Adrenal gland (tissue), 12 donors: ENCODE measurements around the gene UBE2G1. TPM values are rescaled to one million over a fixed set of nuclear protein-coding genes. Genes with fewer than 3 reads are reported as not detected.

Experiments used
- DNase-seq, 7 donors: peaks; one replicate each; pipeline ENCODE4 v3.0.0-alpha.2; 2019 to 2020
- H3K27ac ChIP-seq, 5 donors: fragments of 200-600 bp; sonication (generic) in 4 of 5; 1 replicate in 3 of 5; 2 replicates in 2 of 5; pipeline versions ENCODE4 v1.5.1 to v1.8.0; 2016 to 2020; ENCODE audit warnings: mild to moderate bottlenecking in 1 of 5
- H3K27me3 ChIP-seq: fragments of 200-600 bp; 2 replicates; pipeline ENCODE4 v1.8.0; 2021
- H3K36me3 ChIP-seq, 2 donors: fragments of 200-600 bp; replicated peaks in 1 of 2; 1 replicate in 1 of 2; 2 replicates in 1 of 2; pipeline versions ENCODE4 v1.5.1 to v1.8.0; 2018 to 2022
- H3K4me1 ChIP-seq, 2 donors: fragments of 200-600 bp; replicated peaks in 1 of 2; 1 replicate in 1 of 2; 2 replicates in 1 of 2; pipeline versions ENCODE4 v1.5.1 to v1.8.0; 2018 to 2021
- H3K4me3 ChIP-seq, 4 donors: fragments of 200-600 bp; sonication (generic) in 3 of 4; one replicate each; pipeline ENCODE4 v1.5.1; 2016 to 2018
- H3K9me3 ChIP-seq, 3 donors: fragments of 200-600 bp; sonication (generic) in 1 of 3; replicated peaks in 1 of 3; 1 replicate in 2 of 3; 2 replicates in 1 of 3; pipeline versions ENCODE4 v1.5.1 to v1.8.0; 2016 to 2021
- POLR2A ChIP-seq, 2 donors: fragments of 450-650 bp; IDR thresholded peaks; one replicate each; pipeline ENCODE4 v1.6.1; 2017; ENCODE audit warnings: antibody characterized with exemption in 2 of 2, mild to moderate bottlenecking in 2 of 2, moderate library complexity in 1 of 2
- WGBS, 4 donors: extraction: QIAGEN DNeasy Blood & Tissue Kit in 2 of 4; methylation state at CpG; one replicate each; pipeline versions ENCODE4 v1.1.5 to v1.1.7; 2013 to 2017; 5-methylcytosine and 5-hydroxymethylcytosine counted together
- intact Hi-C, 2 donors: fragments of 100-400 bp; cut with DNase I; formaldehyde crosslinking; loops; one replicate each; pipeline versions ENCODE4 v1.14.1 to v1.15.0; 2022 to 2023
- polyA plus RNA-seq, 3 donors: library from polyadenylated mRNA; stranded (reverse); fragments of 200-250 nt in 2 of 3; fragments of 350-450 nt in 1 of 3; fragmentation: Illumina TruSeq in 1 of 3; extraction: RNeasy Lipid Tissue Mini Kit (QIAGEN cat#74804) in 1 of 3; gene quantifications; one replicate each; pipeline ENCODE4 v1.2.3, GENCODE V29; 2013 to 2014
- total RNA-seq, 9 donors: library from RNA; depleted of rRNA in 4 of 9; stranded (reverse); fragments of >200 nt in 4 of 9; fragments of 120-200 nt in 1 of 9; fragmentation: NEBNext Ultra II Directional in 1 of 9; extraction: Animal tissue kit (Norgen Biotek cat#: 25700) in 1 of 9; gene quantifications; one replicate each; pipeline versions ENCODE4 v1.1.0 to v1.2.4, GENCODE V29; 2013 to 2023
- TF ChIP-seq, protein P1 (sequence below), 6 experiments: fragments of 450-650 bp in 4 of 6; fragments of 200-600 bp in 2 of 6; sonication (generic) in 1 of 6; IDR thresholded peaks; 1 replicate in 5 of 6; 2 replicates in 1 of 6; pipeline versions ENCODE4 v1.5.1 to v1.8.0; 2016 to 2021; ENCODE audit warnings: antibody characterized with exemption in 6 of 6, mild to moderate bottlenecking in 2 of 6, moderate library complexity in 1 of 6
- donor health status: healthy with polysubstance abuse.
- donor health status: Bipolar disorder and iron deficiency.
- donor health status: DM: yes; HTN: yes; CAD: no.
- donor health status: DM: no; HTN: no; CAD: no.
- donor health status: DM: no; HTN: no; CAD: no.
- donor health status: DM: yes; HTN: yes; CAD: no.

The UBE2G1 gene
- total and polyA plus RNA-seq, 12 donors, result 7.6 to 63.6 (median 54.7) TPM

DNA sequence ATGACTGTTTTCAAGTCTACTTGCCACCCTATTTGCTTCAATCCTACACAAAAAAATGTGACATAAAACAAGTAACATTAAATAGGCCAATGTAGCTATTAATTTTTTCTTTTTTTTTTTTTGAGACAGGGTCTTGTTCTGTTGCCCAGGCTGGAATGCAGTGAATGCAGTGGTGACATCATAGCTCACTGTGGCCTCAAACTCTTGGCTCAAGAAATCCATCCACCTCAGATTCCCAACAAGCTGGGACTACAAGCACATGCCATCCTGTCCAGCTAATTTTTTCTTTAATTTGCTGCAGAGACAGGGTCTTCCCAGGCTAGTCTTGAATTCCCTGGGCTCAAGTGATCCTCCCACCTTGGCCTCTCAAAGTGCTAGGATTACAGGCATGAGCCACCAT lies 132.1 kb downstream of the UBE2G1 start:
- TF ChIP-seq, protein P1, sequence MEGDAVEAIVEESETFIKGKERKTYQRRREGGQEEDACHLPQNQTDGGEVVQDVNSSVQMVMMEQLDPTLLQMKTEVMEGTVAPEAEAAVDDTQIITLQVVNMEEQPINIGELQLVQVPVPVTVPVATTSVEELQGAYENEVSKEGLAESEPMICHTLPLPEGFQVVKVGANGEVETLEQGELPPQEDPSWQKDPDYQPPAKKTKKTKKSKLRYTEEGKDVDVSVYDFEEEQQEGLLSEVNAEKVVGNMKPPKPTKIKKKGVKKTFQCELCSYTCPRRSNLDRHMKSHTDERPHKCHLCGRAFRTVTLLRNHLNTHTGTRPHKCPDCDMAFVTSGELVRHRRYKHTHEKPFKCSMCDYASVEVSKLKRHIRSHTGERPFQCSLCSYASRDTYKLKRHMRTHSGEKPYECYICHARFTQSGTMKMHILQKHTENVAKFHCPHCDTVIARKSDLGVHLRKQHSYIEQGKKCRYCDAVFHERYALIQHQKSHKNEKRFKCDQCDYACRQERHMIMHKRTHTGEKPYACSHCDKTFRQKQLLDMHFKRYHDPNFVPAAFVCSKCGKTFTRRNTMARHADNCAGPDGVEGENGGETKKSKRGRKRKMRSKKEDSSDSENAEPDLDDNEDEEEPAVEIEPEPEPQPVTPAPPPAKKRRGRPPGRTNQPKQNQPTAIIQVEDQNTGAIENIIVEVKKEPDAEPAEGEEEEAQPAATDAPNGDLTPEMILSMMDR (IDR thresholded peaks at IDR 0.05), result no peak
- no peak for TF ChIP-seq POLR2A (IDR thresholded peaks at IDR 0.05)
- peaks cover 0 to 44% of the 10 kb centered on the region in 2 donors for H3K36me3 ChIP-seq
- peaks cover 22 to 27% of the 10 kb centered on the region in 2 donors for H3K4me1 ChIP-seq
- H3K4me3 ChIP-seq, result no peak overlapping the region
- DNase-seq, result no peak
- no peak overlapping the region for H3K27ac ChIP-seq
- no peaks in the 10 kb centered on the region for H3K9me3 ChIP-seq
- intact Hi-C loops, result no loop called here
- no peaks in the 10 kb centered on the region for H3K27me3 ChIP-seq

DNA sequence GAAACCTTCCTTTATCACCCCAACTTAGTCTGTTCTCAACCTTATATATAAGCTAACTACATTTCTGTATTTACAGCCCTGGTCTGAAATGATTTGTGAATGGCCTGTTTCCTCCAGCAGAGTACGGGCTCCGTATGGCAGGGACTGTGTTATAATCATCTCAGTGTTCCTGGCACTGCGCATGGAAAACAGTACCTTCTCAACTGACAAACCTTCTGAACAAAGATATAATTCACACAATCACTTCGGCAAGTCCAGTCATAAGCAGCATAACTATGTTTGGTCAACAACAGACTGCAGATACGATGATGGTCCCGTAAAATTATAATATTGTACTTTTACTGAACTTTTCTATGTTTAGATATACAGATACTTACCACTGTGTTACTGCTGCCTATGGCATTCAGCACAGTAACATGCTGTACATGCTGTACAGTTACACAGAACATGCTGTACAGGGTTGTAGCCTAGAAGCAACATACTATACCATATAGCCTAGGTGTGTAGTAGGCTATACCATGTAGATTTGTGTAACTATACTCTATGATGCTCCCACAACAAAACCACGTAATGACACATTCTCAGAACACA lies 132.7 kb downstream of the UBE2G1 start:
- Histone ChIP-seq H3K4me1 (peaks cover 28 to 33% of the 10 kb centered on the region in 2 donors), H3K4me3 (no peak overlapping the region), H3K36me3 (peaks cover 0 to 39% of the 10 kb centered on the region in 2 donors), H3K27me3 (no peaks in the 10 kb centered on the region), H3K27ac (no peak overlapping the region), H3K9me3 (no peaks in the 10 kb centered on the region)
- TF ChIP-seq POLR2A (IDR thresholded peaks at IDR 0.05), result no peak
- TF ChIP-seq, protein P1 (IDR thresholded peaks at IDR 0.05), result no peak
- no peak for DNase-seq
- intact Hi-C loops, result no loop called here
- WGBS, 4 donors, result 94 to 96% (median 95%) methylated on average over 7 of the region's 7 CpGs

DNA sequence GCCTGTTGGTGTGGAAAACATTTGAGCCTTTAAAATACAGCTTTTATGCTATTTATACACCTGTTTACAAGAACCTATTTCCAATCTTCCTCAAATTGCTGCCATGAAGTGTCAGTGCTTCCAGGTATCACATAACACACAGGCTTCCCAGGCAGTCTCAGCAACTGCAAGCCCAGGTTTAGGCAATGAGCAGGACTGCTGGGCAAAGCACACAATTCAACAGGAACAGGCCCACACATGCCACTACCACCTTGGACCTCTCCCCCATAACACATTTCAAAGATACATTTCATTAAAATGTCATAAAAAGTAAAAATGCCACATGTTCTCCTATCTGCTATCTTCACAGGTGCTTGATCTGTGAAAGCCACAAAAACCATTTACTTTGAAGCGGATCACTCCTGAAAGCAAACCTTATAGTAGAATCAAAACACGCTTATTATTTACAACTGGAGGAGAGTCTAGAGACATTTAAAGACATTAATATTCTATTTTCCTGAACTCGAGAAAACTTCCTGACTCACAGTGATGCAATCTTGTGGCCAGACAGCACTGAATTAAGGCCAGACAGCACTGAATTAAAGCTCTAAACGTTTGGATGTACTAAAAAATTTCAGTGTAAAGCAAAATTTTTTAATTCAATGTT lies 134.2 kb downstream of the UBE2G1 start:
- peak overlapping the region in 3 of 5 donors; percentile 23 to 36 (median 28) for H3K27ac ChIP-seq
- 50 to 56% (median 54%) methylated on average over 4 of the region's 4 CpGs for WGBS, 4 donors
- intact Hi-C loops, result no loop called here
- no peak overlapping the region for H3K4me3 ChIP-seq
- TF ChIP-seq, protein P1 (IDR thresholded peaks at IDR 0.05), result no peak
- no peak for TF ChIP-seq POLR2A (IDR thresholded peaks at IDR 0.05)
- H3K36me3 ChIP-seq, result peaks cover 0 to 33% of the 10 kb centered on the region in 2 donors
- H3K4me1 ChIP-seq, result peaks cover 29 to 34% of the 10 kb centered on the region in 2 donors
- DNase-seq, result no peak
- H3K27me3 ChIP-seq, result no peaks in the 10 kb centered on the region
- no peaks in the 10 kb centered on the region for H3K9me3 ChIP-seq

DNA sequence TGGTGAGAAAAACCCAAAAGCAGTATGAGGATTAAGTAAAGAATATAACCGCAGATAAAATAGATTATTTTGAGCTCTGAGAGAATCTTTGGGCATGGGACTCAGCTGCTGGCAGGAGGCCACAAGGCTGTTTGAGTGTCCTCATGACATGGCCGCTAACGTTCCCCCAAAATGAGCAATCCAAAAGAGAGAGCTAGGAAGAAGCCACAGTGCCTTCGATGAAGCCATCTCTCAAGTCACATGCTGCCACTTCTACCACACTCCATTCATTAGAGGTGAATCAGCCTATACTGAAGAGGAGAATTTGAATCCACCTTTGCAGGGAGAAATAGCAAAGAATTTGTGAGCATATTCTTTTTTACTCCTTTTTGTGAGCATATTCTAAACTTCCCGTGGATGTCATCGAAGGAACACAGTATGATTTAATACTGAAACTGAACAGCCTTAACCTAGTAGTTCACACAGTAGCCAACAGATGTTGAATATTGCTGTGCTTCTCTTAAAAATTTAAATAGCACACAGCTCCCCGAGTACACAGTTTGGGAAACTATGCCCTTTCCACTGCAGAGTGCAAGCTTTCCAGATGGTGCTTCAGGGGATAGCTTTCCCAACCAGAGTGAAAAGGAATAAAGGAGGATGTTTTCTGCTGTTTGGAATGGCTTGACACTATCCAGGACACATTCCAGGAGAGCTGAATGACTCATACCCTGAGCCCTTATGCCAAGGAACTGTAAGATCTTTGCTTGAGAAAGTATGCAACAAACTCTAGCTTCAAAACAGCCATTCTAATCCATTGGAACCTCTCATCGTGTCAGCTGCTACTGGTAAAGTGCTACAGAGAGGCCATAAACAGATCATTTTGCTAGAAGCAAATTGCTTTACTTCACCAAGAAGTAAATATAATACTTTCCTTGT lies 136.6 kb downstream of the UBE2G1 start:
- Histone ChIP-seq H3K36me3 (peaks cover 0 to 27% of the 10 kb centered on the region in 2 donors), H3K4me3 (no peak overlapping the region), H3K27ac (peak overlapping the region; percentile 60 to 86 (median 71)), H3K9me3 (no peaks in the 10 kb centered on the region), H3K27me3 (no peaks in the 10 kb centered on the region), H3K4me1 (peaks cover 29 to 34% of the 10 kb centered on the region in 2 donors)
- intact Hi-C loops, result no loop called here
- WGBS, 4 donors, result 20 to 38% (median 27%) methylated on average over 8 of the region's 8 CpGs
- peak; percentile 62 to 87 (median 81) for DNase-seq
- peak in 1 of 2 donors; percentile 24 for TF ChIP-seq POLR2A (IDR thresholded peaks at IDR 0.05)
- TF ChIP-seq, protein P1 (IDR thresholded peaks at IDR 0.05), result no peak
